HAP-1 (cell line): ENCODE measurements around the gene CD82.

Experiments used
- DNase-seq, 2 experiments: peaks; one replicate each; pipeline ENCODE4 v3.0.0-alpha.2; 2016 to 2020; ENCODE audit warnings: low spot score in 2 of 2
- H3K27me3 ChIP-seq: fragments of 250-450 bp; sonication (Bioruptor Pico); 2 replicates; pipeline ENCODE4 v1.5.1; 2020; ENCODE audit warnings: low read depth, mild to moderate bottlenecking, moderate library complexity
- H3K36me3 ChIP-seq: fragments of 250-450 bp; sonication (Bioruptor Pico); replicated peaks from 2 replicates; pipeline ENCODE4 v1.5.1; 2020; ENCODE audit warnings: mild to moderate bottlenecking
- H3K4me1 ChIP-seq: fragments of 250-450 bp; sonication (Bioruptor Pico); 2 replicates; pipeline ENCODE4 v1.5.1; 2020; ENCODE audit warnings: mild to moderate bottlenecking
- H3K4me3 ChIP-seq: fragments of 250-450 bp; sonication (Bioruptor Pico); 2 replicates; pipeline ENCODE4 v1.5.1; 2020; ENCODE audit warnings: mild to moderate bottlenecking, moderate library complexity
- H3K9me3 ChIP-seq: fragments of 250-450 bp; sonication (Bioruptor Pico); 2 replicates; pipeline ENCODE4 v1.5.1; 2020; ENCODE audit warnings: mild to moderate bottlenecking, moderate library complexity
- in situ Hi-C: fragments of 300-500 bp; cut with MboI; formaldehyde crosslinking; loops from 3 replicates; pipeline ENCODE4 v1.14.3; 2020; ENCODE audit warnings: low sequenced_read_pairs, inconsistent platforms, mixed read lengths

CD82 gene

DNA sequence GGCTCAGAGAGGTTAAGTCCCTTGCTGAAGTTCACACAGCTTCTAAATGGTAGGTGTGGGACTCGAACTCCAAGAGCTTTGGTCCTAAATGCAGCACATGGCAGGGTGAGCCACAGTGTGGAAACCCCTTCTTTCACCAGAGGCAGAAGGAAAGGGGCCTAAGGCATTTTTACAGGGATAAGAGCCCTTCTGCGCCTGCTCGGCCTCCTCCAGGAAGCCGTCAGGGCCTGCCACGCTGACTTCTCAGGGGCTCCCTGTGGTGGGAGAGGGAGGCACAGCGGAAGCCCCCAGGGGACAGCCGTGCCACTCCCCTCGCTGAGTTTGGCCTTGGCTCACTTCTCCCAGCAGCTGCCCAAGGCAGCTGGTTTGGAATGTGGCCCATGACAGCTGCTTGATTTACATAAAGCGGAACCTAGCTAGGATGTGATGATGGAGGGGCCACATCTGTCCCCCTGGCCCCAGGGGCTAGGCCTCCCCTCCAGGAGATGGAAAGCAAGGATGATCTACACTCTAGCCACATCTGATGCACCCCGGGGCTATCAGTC, 35.4 kb downstream of the CD82 start:
- H3K4me3 ChIP-seq: no peak overlapping the region
- H3K4me1 ChIP-seq: no peaks in the 10 kb centered on the region
- H3K36me3 ChIP-seq: no peaks in the 10 kb centered on the region
- no peaks in the 10 kb centered on the region for H3K27me3 ChIP-seq
- in situ Hi-C loops: no loop called here
- no peak for DNase-seq
- H3K9me3 ChIP-seq: no peaks in the 10 kb centered on the region

DNA sequence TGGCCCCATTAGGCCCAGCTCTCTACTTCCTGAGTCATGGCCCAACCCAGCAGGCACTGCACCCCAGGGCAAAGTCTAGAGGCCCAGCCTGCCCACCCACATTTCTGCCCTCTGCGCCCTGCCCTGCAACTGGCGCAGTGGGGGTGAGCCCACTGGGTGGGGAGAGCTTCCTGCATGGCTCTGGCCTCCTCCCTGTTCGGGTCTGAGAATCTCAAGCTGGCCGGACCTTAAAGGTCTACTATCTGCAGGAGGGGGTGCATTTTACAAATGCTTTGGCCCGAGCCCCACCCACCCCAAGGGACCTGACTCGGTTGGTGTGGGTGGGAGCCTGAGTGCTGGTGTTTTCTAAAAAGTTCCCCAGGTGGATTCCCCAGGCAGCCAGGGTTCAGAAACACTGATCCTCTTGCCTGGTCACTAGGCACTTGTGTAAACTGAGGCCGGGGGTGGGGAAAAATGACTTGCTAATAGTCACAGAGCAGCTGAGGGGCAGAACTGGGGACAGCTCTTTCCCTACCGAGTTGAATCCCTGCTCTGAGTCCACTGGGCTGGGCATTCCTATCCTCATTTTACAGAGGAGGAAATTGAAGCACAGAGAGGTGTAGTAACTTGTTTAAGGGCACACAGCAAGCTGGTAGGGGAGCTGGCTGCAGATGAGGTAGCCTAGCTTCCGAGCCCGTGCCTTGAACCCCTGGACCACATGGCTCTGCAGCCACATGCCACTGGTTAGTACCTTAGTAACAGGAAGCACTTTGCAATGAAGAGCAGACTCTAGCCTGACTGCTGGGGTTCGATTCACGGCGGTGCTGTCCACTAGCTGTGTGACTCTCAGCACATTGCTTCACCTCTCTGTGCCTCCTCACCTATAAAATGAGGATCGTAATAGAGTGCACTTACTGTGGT, 36.3 kb downstream of the CD82 start:
- Histone ChIP-seq H3K4me1 (no peaks in the 10 kb centered on the region), H3K4me3 (no peak overlapping the region), H3K9me3 (no peaks in the 10 kb centered on the region), H3K36me3 (no peaks in the 10 kb centered on the region), H3K27me3 (no peaks in the 10 kb centered on the region)
- in situ Hi-C loops: no loop called here
- DNase-seq: no peak

DNA sequence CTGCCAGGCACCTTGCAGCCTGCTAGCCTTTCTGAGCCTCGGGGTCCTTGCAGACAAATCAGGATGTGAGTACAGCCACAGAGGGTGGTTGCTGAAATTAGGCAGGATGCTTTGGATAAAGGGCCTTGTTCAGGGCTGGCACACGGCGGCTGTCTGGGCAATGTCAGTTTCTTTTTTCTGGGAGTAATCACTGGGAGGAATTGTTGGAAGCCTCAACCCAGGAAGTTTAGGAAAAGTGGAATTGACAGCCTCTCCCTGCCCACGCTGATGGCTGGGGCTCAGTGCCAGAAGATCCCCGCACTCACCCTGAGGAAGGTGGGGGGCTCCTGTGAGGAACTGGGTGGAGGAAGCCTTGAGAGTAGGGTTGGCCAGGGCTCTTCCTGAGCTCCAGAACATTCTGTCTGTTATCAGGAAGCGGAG, 37.4 kb downstream of the CD82 start:
- in situ Hi-C loops: no loop called here
- no peaks in the 10 kb centered on the region for H3K27me3 ChIP-seq
- H3K9me3 ChIP-seq: no peaks in the 10 kb centered on the region
- DNase-seq: no peak
- no peak overlapping the region for H3K4me3 ChIP-seq
- H3K36me3 ChIP-seq: no peaks in the 10 kb centered on the region
- no peaks in the 10 kb centered on the region for H3K4me1 ChIP-seq

DNA sequence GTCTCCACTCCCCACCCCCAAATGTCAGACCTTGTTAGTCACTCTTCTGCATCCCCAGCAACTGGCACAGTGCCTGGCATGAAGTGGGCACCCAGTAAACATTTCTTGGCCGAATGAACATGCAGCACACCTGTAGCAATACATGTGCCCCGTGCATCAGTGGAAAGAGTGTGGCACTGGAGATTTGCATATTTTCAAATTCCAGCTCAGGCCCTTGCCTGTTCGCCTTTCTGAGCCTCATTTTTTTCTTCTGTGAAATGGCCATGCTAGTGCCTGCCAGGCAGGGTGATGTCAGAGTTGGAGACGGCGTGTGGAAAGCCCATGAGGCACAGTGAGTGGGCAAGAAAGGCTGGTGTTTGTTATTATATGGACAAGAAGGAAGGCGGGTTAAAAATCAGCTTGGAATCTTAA, 38.7 kb downstream of the CD82 start:
- no peaks in the 10 kb centered on the region for H3K36me3 ChIP-seq
- in situ Hi-C loops: no loop called here
- H3K4me3 ChIP-seq: no peak overlapping the region
- no peak for DNase-seq
- no peaks in the 10 kb centered on the region for H3K4me1 ChIP-seq
- H3K27me3 ChIP-seq: no peaks in the 10 kb centered on the region
- no peaks in the 10 kb centered on the region for H3K9me3 ChIP-seq

DNA sequence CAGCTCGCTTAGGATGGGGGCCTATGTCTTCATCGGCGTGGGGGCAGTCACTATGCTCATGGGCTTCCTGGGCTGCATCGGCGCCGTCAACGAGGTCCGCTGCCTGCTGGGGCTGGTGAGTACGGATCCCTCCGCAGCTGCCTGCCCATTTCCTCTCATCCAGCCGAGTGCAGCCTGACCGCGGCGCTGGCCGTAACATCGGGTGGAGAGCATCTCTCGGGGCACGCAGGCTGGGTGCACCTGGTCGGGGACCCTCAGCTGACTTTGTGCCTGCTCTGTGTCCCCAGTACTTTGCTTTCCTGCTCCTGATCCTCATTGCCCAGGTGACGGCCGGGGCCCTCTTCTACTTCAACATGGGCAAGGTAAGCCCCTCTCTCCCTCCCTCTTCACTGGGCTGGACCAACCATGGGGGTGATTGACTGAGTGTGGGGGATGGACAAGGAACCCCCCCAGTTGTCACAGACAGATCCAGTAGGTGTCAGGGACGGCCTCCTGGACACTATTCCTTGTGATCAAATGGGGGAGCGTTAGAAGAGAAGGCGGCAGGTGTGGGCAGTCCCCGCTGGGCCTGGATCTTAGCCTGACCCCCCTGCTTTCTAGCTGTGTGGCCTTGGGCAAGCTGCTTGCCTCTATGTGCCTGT, 39.7 kb downstream of the CD82 start:
- DNase-seq: no peak
- H3K9me3 ChIP-seq: no peaks in the 10 kb centered on the region
- no peaks in the 10 kb centered on the region for H3K27me3 ChIP-seq
- no peaks in the 10 kb centered on the region for H3K4me1 ChIP-seq
- in situ Hi-C loops: no loop called here
- no peaks in the 10 kb centered on the region for H3K36me3 ChIP-seq
- H3K4me3 ChIP-seq: no peak overlapping the region

DNA sequence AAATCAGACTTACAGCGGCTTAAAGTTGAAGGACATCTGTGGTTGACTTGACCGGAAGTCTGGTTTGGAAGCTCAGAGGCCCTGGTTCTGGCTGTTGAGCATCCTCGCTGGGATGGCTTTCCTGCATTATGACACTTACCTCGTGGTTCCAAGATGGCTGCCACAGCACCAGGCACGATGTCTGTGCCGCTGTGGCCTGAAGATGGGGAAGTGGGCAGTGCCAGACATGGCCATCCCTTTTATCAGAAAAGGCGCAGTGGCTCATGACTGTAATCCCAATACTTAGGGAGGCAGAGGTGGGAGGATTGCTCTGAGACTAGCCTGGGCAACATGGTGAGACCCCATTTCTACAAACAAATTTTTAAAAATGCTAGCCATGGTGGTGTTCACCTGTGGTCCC, 40.5 kb downstream of the CD82 start:
- no peak for DNase-seq
- no peak overlapping the region for H3K4me3 ChIP-seq
- no peaks in the 10 kb centered on the region for H3K36me3 ChIP-seq
- in situ Hi-C loops: no loop called here
- H3K27me3 ChIP-seq: no peaks in the 10 kb centered on the region
- no peaks in the 10 kb centered on the region for H3K4me1 ChIP-seq
- H3K9me3 ChIP-seq: no peaks in the 10 kb centered on the region

DNA sequence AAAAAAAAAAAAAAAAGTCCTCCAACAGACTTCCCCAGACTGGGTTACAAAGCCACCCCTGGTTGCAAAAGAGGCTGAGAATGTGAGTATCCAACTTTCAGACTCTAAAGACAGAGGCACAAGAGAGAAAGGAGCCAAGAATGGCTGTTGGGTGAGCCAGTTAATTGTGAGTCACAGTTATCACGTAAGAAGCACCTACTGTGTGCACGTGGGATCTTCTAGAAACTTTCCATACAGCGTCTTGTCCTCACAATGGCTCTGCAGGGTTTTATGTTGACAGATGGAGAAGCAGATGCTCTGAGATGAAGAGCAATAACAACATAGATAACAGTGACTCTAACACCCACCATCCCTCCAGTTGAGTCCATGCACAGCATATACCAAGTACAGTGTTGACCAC, 41.0 kb downstream of the CD82 start:
- no peaks in the 10 kb centered on the region for H3K9me3 ChIP-seq
- H3K4me1 ChIP-seq: no peaks in the 10 kb centered on the region
- DNase-seq: no peak
- in situ Hi-C loops: no loop called here
- no peak overlapping the region for H3K4me3 ChIP-seq
- no peaks in the 10 kb centered on the region for H3K27me3 ChIP-seq
- no peaks in the 10 kb centered on the region for H3K36me3 ChIP-seq

DNA sequence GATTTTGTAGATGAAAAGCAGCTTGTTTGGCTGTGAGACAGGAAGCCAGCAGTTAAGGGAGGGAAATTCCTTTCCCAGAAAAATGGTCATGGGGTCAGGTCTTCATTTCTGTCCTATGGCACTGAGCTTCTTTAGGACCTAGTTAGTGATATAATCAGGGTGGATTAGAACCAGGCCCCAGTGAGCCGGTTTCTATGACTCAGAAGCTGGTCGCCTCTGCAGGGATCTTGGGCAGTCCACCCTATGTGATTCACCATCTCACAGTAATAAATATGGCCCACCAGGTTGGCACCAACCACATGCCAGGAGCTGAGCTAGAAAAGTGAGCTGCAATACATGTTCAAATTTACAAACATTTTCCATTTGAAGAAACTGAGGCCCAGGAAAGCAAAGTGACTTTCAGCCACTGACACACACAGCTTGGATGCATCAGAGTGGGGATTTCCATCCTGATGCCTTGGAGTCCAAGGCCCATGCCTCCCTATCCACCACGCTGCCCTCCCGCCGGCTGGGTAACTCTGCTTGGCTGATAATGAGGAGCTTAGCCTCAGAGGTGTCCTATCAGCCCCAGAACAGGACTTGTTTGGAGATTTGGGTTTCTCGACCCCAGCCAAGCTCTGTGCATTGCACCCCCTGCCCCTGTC, 42.0 kb downstream of the CD82 start:
- H3K27me3 ChIP-seq: no peaks in the 10 kb centered on the region
- H3K36me3 ChIP-seq: no peaks in the 10 kb centered on the region
- no peak overlapping the region for H3K4me3 ChIP-seq
- no peaks in the 10 kb centered on the region for H3K9me3 ChIP-seq
- no peaks in the 10 kb centered on the region for H3K4me1 ChIP-seq
- in situ Hi-C loops: no loop called here
- DNase-seq: no peak

DNA sequence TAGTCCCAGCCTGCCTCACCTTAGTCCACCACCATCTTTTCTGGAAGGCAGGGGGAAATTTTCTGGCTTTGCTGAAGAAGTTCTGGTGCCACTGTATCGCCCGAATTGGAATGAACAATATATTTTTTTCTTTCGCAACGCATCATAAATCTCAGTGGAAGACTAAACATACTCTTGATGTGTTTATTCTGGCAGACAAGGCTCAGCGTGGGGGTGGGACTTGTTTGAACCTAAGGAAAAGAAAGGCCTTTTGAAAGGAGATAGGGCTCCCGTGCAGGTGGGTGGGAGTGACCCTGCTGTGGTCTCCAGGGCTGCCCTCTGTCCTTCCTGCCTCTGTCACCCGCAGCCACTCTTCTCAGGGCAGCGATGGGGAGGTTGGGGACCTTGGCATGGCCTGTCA, 42.5 kb downstream of the CD82 start:
- Histone ChIP-seq H3K36me3 (no peaks in the 10 kb centered on the region), H3K4me3 (no peak overlapping the region), H3K4me1 (no peaks in the 10 kb centered on the region), H3K27me3 (no peaks in the 10 kb centered on the region), H3K9me3 (no peaks in the 10 kb centered on the region)
- in situ Hi-C loops: no loop called here
- DNase-seq: no peak

DNA sequence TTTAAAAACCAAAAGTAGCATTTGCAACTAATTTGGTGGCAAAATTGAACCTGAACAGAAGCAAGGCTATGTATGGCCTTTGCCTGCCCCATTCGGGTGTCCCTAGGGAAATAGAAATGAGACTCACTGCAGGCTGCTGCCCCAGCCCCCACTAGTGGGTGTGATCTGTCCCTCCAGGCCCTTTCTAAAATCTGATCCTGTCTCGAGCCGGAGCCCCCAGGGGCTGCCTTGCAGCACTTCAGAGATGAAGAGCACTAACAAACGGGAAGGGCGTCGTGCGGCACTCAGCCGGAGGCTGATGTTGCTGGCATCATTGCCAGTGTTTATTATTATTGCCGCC, 43.2 kb downstream of the CD82 start:
- Histone ChIP-seq H3K27me3 (no peaks in the 10 kb centered on the region), H3K36me3 (no peaks in the 10 kb centered on the region), H3K4me3 (no peak overlapping the region), H3K9me3 (no peaks in the 10 kb centered on the region), H3K4me1 (no peaks in the 10 kb centered on the region)
- in situ Hi-C loops: no loop called here
- DNase-seq: no peak

DNA sequence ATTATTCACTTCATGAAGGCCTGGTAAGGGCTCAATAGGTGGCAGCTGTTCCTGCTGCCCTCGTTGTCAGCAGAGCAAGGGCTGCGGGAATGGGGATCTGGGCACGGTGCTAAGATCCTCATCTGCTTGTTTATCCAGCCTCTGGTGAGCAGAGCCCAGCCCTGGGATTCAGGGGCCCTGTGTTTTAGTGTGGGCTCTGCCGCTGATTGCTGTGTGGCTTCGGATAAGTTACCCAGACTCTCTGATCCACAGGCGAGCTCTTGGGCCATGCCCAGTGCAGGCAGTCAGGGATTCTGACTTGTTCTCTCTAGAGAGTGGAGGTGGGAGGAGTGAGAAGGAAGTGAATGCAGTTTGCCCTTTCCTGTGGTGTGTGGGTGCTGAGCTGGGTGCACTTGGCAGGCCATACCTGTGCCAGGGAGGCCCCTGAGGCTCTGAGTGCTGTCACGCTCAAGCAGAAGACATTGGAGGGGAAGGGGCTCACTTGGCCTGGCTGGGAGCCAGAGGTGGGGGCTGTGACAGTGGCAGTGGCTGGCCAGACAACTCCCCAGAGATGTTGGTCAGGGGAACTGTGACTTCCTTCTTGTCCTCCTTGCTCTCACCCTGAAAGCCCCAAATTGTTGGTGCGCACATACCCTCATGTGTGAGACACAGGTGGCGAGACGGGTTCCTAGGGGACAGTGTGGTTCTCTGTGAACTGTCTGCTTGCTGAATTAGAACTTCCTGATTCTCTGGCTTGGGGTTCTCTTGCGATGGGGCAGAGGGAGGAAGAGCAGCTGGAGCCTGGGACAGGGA, 43.7 kb downstream of the CD82 start:
- Histone ChIP-seq H3K27me3 (no peaks in the 10 kb centered on the region), H3K4me3 (no peak overlapping the region), H3K4me1 (no peaks in the 10 kb centered on the region), H3K9me3 (no peaks in the 10 kb centered on the region), H3K36me3 (no peaks in the 10 kb centered on the region)
- DNase-seq: no peak
- in situ Hi-C loops: no loop called here

DNA sequence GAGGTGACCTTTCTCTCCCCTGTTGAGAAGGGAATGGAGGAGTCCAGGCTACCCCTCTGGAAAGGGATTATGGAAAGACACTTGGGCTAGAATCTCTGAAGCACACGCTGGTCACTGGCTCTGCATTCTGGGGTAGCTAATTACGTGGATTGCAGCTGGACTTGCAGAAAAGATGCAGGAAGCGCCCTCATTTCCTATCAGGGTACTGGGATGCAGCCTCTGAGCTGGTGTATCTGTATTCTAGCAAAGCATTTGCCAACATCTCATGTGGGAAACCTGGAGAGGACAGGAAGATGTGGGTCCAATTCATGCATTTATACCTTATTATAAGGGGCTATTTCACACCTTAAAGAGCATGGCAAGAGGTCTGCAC, 44.3 kb downstream of the CD82 start:
- H3K27me3 ChIP-seq: no peaks in the 10 kb centered on the region
- no peak overlapping the region for H3K4me3 ChIP-seq
- H3K9me3 ChIP-seq: no peaks in the 10 kb centered on the region
- DNase-seq: no peak
- H3K36me3 ChIP-seq: no peaks in the 10 kb centered on the region
- in situ Hi-C loops: no loop called here
- no peaks in the 10 kb centered on the region for H3K4me1 ChIP-seq

DNA sequence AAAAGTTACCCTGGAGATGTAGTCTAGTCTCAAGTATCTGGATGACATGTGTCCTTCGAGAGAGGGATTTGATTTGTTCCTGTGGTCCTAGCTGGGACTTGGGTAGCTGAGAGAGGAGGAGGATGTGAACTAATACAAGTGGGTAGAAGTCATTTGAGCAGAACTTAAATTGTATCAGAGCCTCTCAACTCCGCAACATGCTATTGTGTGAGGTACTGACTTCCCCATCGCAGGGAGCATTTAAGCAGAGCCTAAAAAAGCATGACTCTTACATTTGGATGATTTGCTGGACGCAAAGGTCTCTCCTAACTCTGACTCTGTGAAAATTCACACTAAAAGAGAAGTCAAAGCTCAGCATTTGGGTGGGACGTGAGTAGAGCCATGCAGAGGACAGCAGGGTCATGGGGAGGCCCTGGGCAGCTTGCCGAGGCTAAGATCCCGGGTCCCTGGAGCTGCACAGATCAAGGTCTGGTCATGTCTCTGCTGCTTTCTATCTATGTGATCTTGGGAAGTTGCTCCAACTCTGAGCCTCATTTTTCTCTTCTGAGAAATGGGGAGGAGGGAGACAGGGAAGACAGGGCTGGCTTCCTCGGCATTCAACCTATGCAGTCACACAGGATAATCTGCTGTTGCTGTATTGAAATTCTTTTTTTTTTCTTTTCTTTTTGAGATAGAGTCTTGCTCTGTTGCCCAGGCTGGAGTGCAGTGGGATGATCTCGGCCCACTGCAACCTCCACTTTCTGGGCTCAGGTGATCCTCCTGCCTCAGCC, 44.9 kb downstream of the CD82 start:
- DNase-seq: no peak
- H3K4me1 ChIP-seq: no peaks in the 10 kb centered on the region
- no peaks in the 10 kb centered on the region for H3K36me3 ChIP-seq

More for the DNA sequence above, 44.9 kb downstream of the CD82 start:
- in situ Hi-C loops: no loop called here
- no peaks in the 10 kb centered on the region for H3K27me3 ChIP-seq
- no peaks in the 10 kb centered on the region for H3K9me3 ChIP-seq
- no peak overlapping the region for H3K4me3 ChIP-seq
